Cardiac septum (tissue), 1 donor: Measurements from ENCODE around the gene ROCK1. TPM values are rescaled to one million over a fixed set of nuclear protein-coding genes. Genes with fewer than 3 reads are reported as not detected.
"Not testable (repeated sequence)": the region's sequence is repeated elsewhere in the genome, so short reads cannot be mapped to it uniquely, and the experiment has no call there.

Source experiments
- DNase-seq: peaks from one replicate; pipeline ENCODE4 v3.0.0-alpha.2; 2020; ENCODE audit warnings: low spot score
- intact Hi-C: fragments of 100-400 bp; cut with DNase I; formaldehyde crosslinking; loops from one replicate; pipeline ENCODE4 v1.14.0; 2022
- long read RNA-seq: library from polyadenylated mRNA; unstranded; transcript quantifications from one replicate; pipeline ENCODE4 v2.0.0, GENCODE V29; 2021
- total RNA-seq: library from RNA; stranded (reverse); fragmentation: NEBNext Ultra II Directional; extraction: Animal tissue kit (Norgen Biotek cat#: 25700); gene quantifications from one replicate; pipeline ENCODE4 v1.2.1, GENCODE V29; 2021
- donor health status: DM: no; HTN: no; CAD: no.

ROCK1 gene
- total RNA-seq: 49.1 TPM
- long read RNA-seq, full-length matches to known transcripts: 2 of 108 reads
- long read RNA-seq, partial matches to known transcripts: 96 of 108 reads
- long read RNA-seq, other reads (novel, unspliced or antisense): 10 of 108 reads

- intact Hi-C loops: no loop called here
- peak; percentile 99 for DNase-seq
Measured at GRCh38 chr18:21111346-21112139, at the start of gene ROCK1. TSS of gene ROCK1 (minus strand) at chr18:21111813. CDS start at chr18:21110910, 903 bp downstream.

- DNase-seq: no peak
- intact Hi-C loops: no loop called here
Measured at GRCh38 chr18:21155443-21155842, 43.8 kb upstream of the ROCK1 start.

- intact Hi-C loops: no loop called here
- DNase-seq: no peak
Measured at GRCh38 chr18:21146016-21146415, 34.4 kb upstream of the ROCK1 start.

- DNase-seq: no peak
- intact Hi-C loops: no loop called here
Measured at GRCh38 chr18:21145371-21145770, 33.8 kb upstream of the ROCK1 start.

- intact Hi-C loops: no loop called here
- no peak for DNase-seq
Measured at GRCh38 chr18:21141668-21142422, 30.2 kb upstream of the ROCK1 start.

- DNase-seq, intact Hi-C loops: not testable (repeated sequence)
Measured at GRCh38 chr18:21137719-21138488, 26.3 kb upstream of the ROCK1 start.

GRCh38 chr18:21134895-21135294, 23.3 kb upstream of the ROCK1 start:
- intact Hi-C loops: loop anchor here (5.0 kb wide), 1 partner anchor 158 kb away; no protein-coding TSS in a partner anchor
- DNase-seq: no peak

GRCh38 chr18:21132398-21132918, 20.8 kb upstream of the ROCK1 start:
- intact Hi-C loops: loop anchor here (5.0 kb wide), 1 partner anchor 155 kb away; no protein-coding TSS in a partner anchor
- DNase-seq: no peak

- DNase-seq: no peak
- intact Hi-C loops: loop anchor here (5.0 kb wide), 1 partner anchor 154 kb away; no protein-coding TSS in a partner anchor
Measured at GRCh38 chr18:21131698-21132227, 20.1 kb upstream of the ROCK1 start.

GRCh38 chr18:21129566-21130216, 18.1 kb upstream of the ROCK1 start:
- DNase-seq: no peak
- intact Hi-C loops: loop anchor here (5.0 kb wide), 1 partner anchor 152 kb away; no protein-coding TSS in a partner anchor

- DNase-seq: no peak
Measured at GRCh38 chr18:21123290-21123926, 11.8 kb upstream of the ROCK1 start.

GRCh38 chr18:21118806-21119205, 7.2 kb upstream of the ROCK1 start:
- intact Hi-C loops: no loop called here
- no peak for DNase-seq

More at GRCh38 chr18:21123290-21123926, 11.8 kb upstream of the ROCK1 start:
- intact Hi-C loops: no loop called here

GRCh38 chr18:21117409-21118131, 6.0 kb upstream of the ROCK1 start:
- no peak for DNase-seq
- intact Hi-C loops: no loop called here

- intact Hi-C loops: no loop called here
- DNase-seq: no peak
Measured at GRCh38 chr18:21115519-21116411, 4.2 kb upstream of the ROCK1 start.

GRCh38 chr18:21112543-21113105, 1.0 kb upstream of the ROCK1 start:
- DNase-seq: no peak
- intact Hi-C loops: no loop called here

GRCh38 chr18:21112140-21112473, 494 bp upstream of the ROCK1 start:
- DNase-seq: no peak
- intact Hi-C loops: no loop called here
